GM18505 (cell line): ENCODE data around the gene ZNF407.

Experiments used
- ATAC-seq: cut with Tn5 transposase; IDR thresholded peaks from one replicate; pipeline ENCODE4 v1.9.1; 2021; ENCODE audit not compliant: unreplicated experiment
- POLR2A ChIP-seq: IDR thresholded peaks from 4 replicates; pipeline ENCODE4 v1.6.1; 2011; ENCODE audit warnings: borderline replicate concordance; ENCODE audit not compliant: insufficient read depth, insufficient read length; ENCODE audit errors: extremely low read depth

Gene ZNF407

DNA sequence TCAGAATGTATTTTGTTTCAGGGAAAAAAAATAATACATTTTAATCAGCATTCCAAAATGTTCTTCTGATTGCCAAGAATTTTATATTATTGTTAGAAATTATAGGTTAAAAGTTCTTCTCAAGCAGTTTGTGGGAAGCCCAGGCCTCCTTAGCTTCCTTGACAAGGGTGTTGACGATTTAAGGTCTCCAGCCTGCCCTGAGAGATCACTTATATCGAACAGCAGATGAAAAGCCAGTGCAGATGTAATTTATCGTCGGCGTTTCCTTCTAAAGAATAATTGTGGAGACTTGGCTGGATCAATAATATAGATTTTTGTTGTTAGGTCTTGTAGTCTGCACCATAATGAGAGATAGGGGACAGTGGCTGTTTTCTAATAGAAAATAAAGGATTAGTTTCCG is 280.6 kb downstream of the ZNF407 start:
- TF ChIP-seq POLR2A = no peak
- ATAC-seq = no peak

DNA sequence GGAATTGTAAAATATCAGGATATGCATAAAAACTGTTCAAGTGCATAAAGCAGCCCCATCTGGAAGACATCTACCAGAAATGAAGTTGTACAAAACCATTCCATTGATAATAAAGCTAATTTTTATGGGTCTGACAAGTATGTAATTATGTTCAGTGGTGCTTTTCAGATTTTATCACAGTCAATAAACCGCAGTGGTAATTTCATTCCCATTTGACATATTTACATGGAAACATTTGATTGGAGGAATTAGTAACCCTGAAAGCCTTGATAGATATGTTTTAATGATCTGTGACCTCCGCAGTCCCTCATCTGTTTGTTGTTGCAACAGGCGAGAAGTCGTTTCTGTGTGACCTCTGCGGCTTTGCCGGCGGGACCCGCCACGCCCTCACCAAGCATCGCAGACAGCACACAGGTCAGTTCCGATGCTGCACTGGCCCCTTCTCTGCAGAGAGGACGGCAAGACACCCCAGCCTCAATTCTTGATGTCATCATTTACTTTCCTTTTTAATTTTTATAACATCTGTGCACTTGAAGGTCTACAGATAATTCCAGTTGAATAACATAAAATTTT is 283.1 kb downstream of the ZNF407 start:
- no peak for ATAC-seq
- TF ChIP-seq POLR2A = no peak

DNA sequence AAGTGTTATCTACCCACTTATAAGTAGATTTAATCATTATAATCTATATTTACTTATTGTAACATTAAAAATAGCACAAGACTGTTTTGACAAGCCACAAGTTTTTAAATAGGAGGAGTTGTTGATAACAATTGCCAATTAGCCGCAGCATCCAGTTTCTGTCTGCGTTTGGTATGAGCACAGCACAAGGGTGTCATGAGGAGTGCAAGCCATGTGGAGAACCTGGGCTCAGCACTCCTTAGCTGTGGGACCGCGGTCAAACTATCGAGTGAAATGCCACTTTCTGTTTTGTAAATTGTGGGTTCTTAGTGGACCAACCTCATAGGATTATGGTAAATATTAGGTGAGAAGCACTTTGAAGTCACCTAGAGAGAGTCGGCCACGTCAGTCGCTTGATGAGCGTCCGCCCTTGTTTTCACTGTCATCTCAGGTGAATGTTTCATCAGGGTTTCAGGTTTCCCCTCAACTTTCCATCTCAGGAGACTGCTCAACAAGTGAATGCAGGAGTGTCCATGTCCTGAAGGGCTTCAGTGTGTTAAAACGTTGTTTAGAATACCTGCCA is 294.5 kb downstream of the ZNF407 start:
- TF ChIP-seq POLR2A = no peak
- no peak for ATAC-seq

DNA sequence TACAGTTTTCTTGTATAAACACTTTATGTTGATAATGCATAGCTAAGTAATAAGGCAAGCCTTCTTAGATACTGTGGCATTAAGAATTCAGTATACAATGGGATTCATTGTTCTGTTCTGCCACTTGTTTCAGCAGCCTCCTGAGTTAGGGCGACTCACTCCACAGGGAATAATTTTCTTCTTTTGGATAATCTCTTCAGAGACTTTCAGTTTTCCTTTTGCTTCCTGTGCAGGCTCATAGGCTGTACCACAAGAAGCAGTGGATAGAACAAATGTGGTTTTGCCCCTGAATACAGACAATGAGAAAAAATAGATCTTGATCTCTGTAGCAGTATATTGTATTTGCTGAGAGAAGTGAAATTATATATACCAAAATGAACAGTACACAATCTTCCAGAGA is 298.0 kb downstream of the ZNF407 start:
- no peak for ATAC-seq
- no peak for TF ChIP-seq POLR2A

DNA sequence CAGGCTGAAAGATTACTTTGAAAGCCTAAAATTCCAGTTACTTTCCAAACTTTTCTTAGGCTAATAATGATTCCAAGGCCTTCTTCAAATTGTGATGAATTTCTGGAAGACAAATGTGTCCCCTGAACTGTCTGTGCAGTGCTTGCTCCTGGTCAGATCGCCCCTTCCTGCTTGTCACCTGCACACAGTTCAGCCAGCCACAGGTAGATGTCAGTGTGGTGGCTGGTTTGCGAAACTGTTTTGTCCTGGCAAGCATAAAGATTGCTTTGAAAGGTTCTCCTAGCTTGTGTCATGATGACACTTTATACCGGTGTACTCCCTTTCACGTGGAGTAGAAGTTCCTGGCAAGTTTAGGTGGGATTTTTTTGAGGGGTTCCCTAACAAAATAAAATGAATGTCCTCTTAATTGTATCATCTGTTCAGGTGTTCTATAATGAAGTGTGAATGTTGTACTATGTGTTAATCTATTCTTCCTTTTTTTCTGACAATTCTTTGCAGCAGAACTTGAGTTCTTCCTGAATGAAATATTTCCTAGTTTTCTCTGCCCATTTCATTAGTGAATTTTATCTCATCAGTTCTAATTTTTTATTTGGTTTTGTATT is 298.8 kb downstream of the ZNF407 start:
- peak; percentile 84 for ATAC-seq
- TF ChIP-seq POLR2A = no peak

DNA sequence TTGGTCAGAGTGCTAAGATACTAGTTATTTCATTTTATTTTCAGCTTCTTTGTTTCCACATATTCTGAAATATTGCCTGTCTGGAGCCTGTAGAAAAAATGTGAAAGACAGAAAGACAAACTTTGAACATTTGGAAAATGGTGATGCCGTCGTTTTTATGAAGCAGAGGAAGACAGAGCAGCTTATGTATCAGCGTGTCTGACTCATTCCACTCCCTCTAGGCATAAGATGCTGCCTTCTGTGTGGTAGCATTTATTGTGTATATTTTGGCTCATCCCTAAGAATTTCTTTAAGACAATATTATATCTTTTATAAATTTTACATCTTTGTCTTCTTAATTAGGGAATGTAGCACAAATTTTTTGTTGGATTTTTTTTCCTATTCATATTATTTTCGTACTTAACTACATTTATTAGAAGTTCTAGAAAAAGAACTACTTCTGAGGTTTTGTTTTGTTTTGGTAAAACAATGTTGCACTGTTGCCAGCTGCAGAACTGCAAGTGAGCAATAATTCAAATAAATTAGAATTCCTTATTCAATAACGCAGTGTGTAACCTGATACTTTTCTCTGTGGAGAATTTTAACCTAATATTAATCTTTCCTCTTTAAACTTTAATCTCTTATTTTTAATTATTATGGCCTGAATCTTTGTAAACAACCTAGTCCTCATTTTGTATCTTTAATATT is 300.4 kb downstream of the ZNF407 start:
- no peak for TF ChIP-seq POLR2A
- ATAC-seq = no peak

DNA sequence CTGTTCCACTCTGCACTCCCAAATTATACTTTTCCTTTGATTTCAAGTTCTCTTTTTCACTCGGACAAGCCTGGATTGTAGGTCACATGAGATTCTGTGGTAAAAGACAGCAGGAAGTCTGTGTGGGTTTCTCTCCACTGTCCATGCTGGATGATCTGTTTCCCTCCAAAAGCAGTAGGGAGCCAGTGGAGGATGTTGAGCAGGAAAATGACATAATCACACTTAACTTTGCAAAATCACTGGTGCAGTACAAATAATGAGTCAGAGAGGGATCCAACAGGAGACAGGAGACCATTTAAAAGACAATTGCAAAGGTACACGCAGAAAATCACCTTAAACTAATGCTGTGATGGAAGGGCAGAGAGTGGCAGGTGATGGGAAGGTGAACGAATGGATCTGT is 301.3 kb downstream of the ZNF407 start:
- no peak for TF ChIP-seq POLR2A
- no peak for ATAC-seq

DNA sequence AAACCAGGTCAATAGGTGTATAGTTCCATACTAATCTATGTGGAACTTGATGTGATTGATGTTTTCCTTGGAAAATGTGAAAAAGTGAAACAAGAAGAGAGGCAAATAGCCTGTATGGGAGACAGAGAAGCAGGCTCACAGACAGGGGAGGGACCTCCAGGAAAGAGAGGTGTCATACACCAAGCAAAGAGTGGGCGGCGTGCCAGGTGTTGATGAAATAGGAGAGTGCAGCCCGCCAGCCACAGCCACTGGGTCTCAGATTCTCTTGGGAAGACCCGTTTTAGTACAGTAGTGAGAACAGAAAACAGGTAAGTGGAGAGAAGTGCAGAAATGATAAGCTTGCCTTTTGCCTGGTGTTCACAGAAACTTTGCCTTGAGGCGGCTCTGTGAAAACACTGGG is 301.9 kb downstream of the ZNF407 start:
- no peak for TF ChIP-seq POLR2A
- ATAC-seq = no peak

DNA sequence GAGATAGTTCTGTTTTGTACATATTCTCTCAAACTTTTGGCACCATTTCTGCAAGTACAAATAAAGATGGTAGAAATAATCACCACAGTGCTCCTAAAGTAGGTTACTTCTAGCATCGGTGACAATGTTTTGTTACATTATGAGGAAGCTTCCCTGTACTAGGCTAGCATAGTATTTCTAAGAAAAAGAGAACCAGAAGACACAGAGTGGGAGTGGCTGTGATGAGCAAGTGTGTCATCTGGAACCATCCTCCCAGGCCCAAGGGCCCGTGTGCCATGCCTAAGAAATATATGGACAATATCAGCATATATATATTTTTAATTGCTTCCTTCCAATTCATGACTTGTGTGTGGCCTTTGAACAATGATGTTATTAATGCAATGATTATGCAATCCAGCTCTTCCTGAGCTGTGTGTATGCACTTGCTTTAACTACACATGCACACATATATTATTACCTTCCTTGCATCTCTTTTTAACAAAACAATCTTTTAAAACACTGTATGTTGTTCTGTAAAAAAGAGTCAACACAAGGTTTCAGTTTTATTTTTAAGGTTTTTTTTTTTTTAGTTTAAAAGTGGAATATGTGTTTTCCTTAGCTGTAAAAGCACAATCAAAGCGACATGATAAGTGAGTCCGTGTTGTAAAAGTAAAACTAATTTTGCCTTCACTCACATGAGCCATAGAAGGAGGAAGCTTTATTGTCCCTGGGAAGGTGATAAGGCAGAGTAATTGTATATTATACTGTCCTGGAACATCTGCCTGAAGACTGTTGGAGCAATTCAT is 303.9 kb downstream of the ZNF407 start:
- TF ChIP-seq POLR2A = no peak
- no peak for ATAC-seq

DNA sequence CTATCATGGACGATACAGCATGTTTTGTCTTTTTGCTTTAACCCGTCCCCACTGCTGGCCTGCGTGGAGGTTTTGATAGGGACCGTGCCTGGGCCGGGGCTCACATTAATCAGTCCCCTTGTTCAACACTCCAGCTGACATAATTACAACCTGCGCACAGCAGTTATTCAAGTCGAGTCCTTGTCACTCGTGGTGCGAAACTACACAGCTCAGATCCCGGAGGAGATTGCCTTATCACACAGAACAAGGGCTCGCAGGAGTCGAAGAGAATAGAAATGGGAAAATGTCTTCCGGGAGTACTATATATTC is 304.4 kb downstream of the ZNF407 start:
- ATAC-seq = no peak
- TF ChIP-seq POLR2A = no peak

DNA sequence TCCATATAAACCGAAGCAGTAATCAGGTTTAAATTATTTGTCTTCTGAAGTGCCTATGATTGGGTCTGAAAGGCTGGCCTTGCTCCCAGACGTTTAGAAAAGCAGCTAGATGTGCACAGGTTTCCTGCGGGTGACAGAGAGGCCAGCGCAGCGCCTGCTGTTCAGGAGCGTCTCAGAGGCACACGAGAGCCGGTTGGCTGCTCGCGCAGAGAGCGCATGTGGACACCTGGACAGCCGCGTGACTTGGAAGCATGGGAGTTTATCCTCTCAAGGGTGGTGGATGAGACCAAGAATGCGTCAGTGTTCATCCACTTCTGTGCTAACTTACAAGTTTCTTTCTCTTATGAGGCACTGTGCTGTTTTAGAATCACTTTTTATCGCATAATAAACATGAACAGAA is 307.6 kb downstream of the ZNF407 start:
- no peak for ATAC-seq
- no peak for TF ChIP-seq POLR2A

DNA sequence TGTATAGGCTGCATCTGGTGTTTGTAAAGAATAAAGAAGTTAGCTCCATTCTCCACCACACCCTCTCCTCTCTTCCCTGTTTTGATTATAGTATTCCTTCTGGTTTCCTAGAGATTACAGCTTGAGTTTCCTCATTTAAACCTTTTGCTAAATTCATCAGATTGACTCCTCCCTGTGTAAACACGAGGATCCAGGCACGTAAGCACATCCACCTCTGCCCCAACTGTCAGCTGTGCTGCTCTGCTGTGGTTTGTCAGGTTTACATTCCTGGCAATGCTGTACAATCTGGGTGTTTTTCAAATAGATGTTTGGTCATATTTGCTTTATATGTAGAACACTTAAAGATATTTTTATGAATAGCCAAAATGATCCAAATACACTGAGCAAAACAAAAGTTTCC is 308.5 kb downstream of the ZNF407 start:
- ATAC-seq = no peak
- no peak for TF ChIP-seq POLR2A

DNA sequence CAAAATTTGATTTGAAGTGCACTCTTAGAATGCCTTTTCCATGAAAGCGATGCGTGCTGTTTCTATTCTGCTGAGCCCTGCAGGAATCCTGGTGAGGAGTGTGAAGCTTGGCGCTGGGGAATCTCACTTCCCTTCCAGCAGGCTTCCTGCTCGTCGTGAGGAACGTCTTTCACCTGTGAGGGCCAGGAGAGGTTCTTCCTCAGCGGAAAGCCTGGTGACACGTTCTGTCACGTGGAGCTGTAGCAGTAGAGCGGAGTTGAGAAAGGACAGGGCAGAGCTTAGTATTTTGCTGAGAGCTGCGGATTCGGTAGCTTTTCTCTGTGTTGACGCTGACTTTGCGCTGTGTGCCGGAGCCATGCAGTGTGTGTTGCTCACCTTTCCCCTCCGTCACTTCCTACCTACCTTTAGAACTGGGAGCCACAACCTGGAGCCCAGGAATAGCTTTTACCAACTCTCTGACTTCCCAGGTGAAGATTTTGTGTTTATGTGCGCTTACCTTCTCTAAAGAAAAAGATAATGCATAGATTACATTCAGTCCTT is 316.5 kb downstream of the ZNF407 start:
- ATAC-seq = no peak
- TF ChIP-seq POLR2A = no peak
